SK-N-SH (cell line): ENCODE results near the gene GSTM4. TPM values are rescaled to one million over a fixed set of nuclear protein-coding genes. Genes with fewer than 3 reads are reported as not detected.

Experiments
- CTCF ChIA-PET: fragments of 300-600, 350-600 bp; formaldehyde crosslinking; extraction: SDS; loops from one replicate; lab custom pipeline; 2021; lab: Yijun Ruan, JAX
- POLR2A ChIA-PET: fragments of 350-600 bp; sonication (Branson Sonifier 250); formaldehyde crosslinking; extraction: SDS; loops from one replicate; lab custom pipeline; 2020; ENCODE audit warnings: antibody characterized with exemption, inconsistent platforms; lab: Yijun Ruan, JAX
- DNase-seq: peaks from one replicate; pipeline ENCODE4 v3.0.0; 2012
- H2AFZ ChIP-seq: fragments of 200-600 bp; sonication (generic); 2 replicates; pipeline ENCODE4 v1.8.1; 2016; ENCODE audit warnings: antibody characterized with exemption, mild to moderate bottlenecking, low read depth
- H3F3A ChIP-seq: fragments of 200-600 bp; sonication (generic); replicated peaks from 2 replicates; pipeline ENCODE3; 2016; ENCODE audit warnings: antibody characterized with exemption, mild to moderate bottlenecking; ENCODE audit not compliant: insufficient read depth
- H3K27ac ChIP-seq, 2 experiments: fragments of 200-500 bp in 1 of 2; fragments of 200-600 bp in 1 of 2; sonication (Bioruptor generic) in 1 of 2; sonication (generic), shearing (Covaris generic) in 1 of 2; 2 replicates each; pipeline versions ENCODE4 v1.5.1 to v1.6.1; 2014 to 2016; ENCODE audit warnings: low read depth in 2 of 2, inconsistent platforms in 1 of 2, low read length in 1 of 2, mild to moderate bottlenecking in 1 of 2, mixed read lengths in 1 of 2
- H3K27me3 ChIP-seq: fragments of 200-600 bp; sonication (generic), shearing (Covaris generic); 2 replicates; pipeline ENCODE4 v1.6.1; 2016; ENCODE audit warnings: mixed run types; ENCODE audit not compliant: insufficient read depth
- H3K36me3 ChIP-seq, 2 experiments: fragments of 200-500 bp in 1 of 2; fragments of 200-600 bp in 1 of 2; sonication (Bioruptor generic) in 1 of 2; sonication (generic) in 1 of 2; replicated peaks in 1 of 2; 2 replicates each; pipeline versions ENCODE3 to v1.5.1; 2014 to 2016; ENCODE audit warnings: low read length in 1 of 2, mild to moderate bottlenecking in 1 of 2; ENCODE audit not compliant: insufficient read depth in 2 of 2, control insufficient read depth in 1 of 2
- H3K4me1 ChIP-seq, 2 experiments: fragments of 200-500 bp in 1 of 2; fragments of 200-600 bp in 1 of 2; sonication (Bioruptor generic) in 1 of 2; sonication (generic), shearing (Covaris generic) in 1 of 2; 2 replicates each; pipeline versions ENCODE4 v1.5.1 to v1.6.1; 2014 to 2016; ENCODE audit warnings: low read depth in 1 of 2, low read length in 1 of 2, mixed run types in 1 of 2; ENCODE audit not compliant: insufficient read depth in 2 of 2, control insufficient read depth in 1 of 2
- H3K4me2 ChIP-seq: fragments of 200-600 bp; sonication (generic), shearing (Covaris generic); 2 replicates; pipeline ENCODE4 v1.6.1; 2017; ENCODE audit warnings: mixed run types
- H3K4me3 ChIP-seq, 2 experiments: fragments of 200-500 bp in 1 of 2; fragments of 200-600 bp in 1 of 2; sonication (Bioruptor generic) in 1 of 2; sonication (generic), shearing (Covaris generic) in 1 of 2; 2 replicates each; pipeline versions ENCODE4 v1.5.1 to v1.8.1; 2014 to 2016; ENCODE audit warnings: low read depth in 2 of 2, inconsistent platforms in 1 of 2, low read length in 1 of 2, mild to moderate bottlenecking in 1 of 2, mixed read lengths in 1 of 2, moderate library complexity in 1 of 2
- H3K79me2 ChIP-seq: fragments of 200-600 bp; sonication (generic); 2 replicates; pipeline ENCODE4 v1.8.1; 2017; ENCODE audit warnings: mild to moderate bottlenecking; ENCODE audit not compliant: insufficient read depth
- H3K9ac ChIP-seq: fragments of 200-600 bp; sonication (generic); 2 replicates; pipeline ENCODE4 v1.6.1; 2017; ENCODE audit warnings: mixed run types
- H3K9me2 ChIP-seq: fragments of 200-600 bp; sonication (generic); 2 replicates; pipeline ENCODE4 v1.6.1; 2017; ENCODE audit warnings: mixed run types
- H3K9me3 ChIP-seq: fragments of 200-600 bp; sonication (generic); 2 replicates; pipeline ENCODE4 v1.6.1; 2017; ENCODE audit warnings: mixed run types, mild to moderate bottlenecking, moderate library complexity
- H4K20me1 ChIP-seq: fragments of 200-600 bp; sonication (generic); 2 replicates; pipeline ENCODE4 v1.6.1; 2017; ENCODE audit warnings: mild to moderate bottlenecking, mixed run types; ENCODE audit not compliant: insufficient read depth
- CHD2 ChIP-seq: fragments of 150-350 bp; IDR thresholded peaks from 2 replicates; pipeline ENCODE4 v1.6.1; 2018; ENCODE audit warnings: low read length; ENCODE audit not compliant: partially characterized antibody
- CTCF ChIP-seq: fragments of 200-600 bp; sonication (generic); IDR thresholded peaks from 2 replicates; pipeline ENCODE4 v1.6.1; 2017; ENCODE audit warnings: antibody characterized with exemption, mild to moderate bottlenecking, moderate library complexity
- ELF1 ChIP-seq: IDR thresholded peaks from 2 replicates; pipeline ENCODE4 v1.4.0; 2012
- FOSL2 ChIP-seq: IDR thresholded peaks from 2 replicates; pipeline ENCODE4 v1.4.0; 2012; ENCODE audit warnings: low read depth, mild to moderate bottlenecking, moderate library complexity, borderline replicate concordance
- FOXM1 ChIP-seq: IDR thresholded peaks from 2 replicates; pipeline ENCODE4 v1.4.0; 2012; ENCODE audit warnings: low read depth, mild to moderate bottlenecking
- GABPA ChIP-seq: IDR thresholded peaks from 2 replicates; pipeline ENCODE4 v1.4.0; 2012; ENCODE audit warnings: low read depth, mild to moderate bottlenecking
- IRF3 ChIP-seq: fragments of 150-350 bp; IDR thresholded peaks from 2 replicates; pipeline ENCODE4 v1.6.1; 2016; ENCODE audit warnings: mild to moderate bottlenecking, low read depth, low read length
- MAX ChIP-seq: IDR thresholded peaks from 2 replicates; pipeline ENCODE4 v1.4.0; 2012; ENCODE audit warnings: low read depth
- MEF2A ChIP-seq: IDR thresholded peaks from 2 replicates; pipeline ENCODE4 v1.4.0; 2012; ENCODE audit warnings: low read depth, borderline replicate concordance
- MXI1 ChIP-seq: IDR thresholded peaks from 2 replicates; pipeline ENCODE4 v1.6.1; 2012; ENCODE audit warnings: mild to moderate bottlenecking, low read depth, low read length, improper control_type of control experiment
- PBX3 ChIP-seq: IDR thresholded peaks from 2 replicates; pipeline ENCODE4; 2012
- RAD21 ChIP-seq: IDR thresholded peaks from 2 replicates; pipeline ENCODE4 v1.6.1; 2012; ENCODE audit warnings: mild to moderate bottlenecking, low read length
- RCOR1 ChIP-seq: fragments of 150-350 bp; IDR thresholded peaks from 2 replicates; pipeline ENCODE4 v1.6.1; 2017; ENCODE audit warnings: antibody characterized with exemption, low read length
- RXRA ChIP-seq: IDR thresholded peaks from 2 replicates; pipeline ENCODE4 v1.4.0; 2012; ENCODE audit warnings: low read depth, mild to moderate bottlenecking, borderline replicate concordance
- SIN3A ChIP-seq: IDR thresholded peaks from 2 replicates; pipeline ENCODE4 v1.6.1; 2012; ENCODE audit warnings: low read depth, mild to moderate bottlenecking, low read length, moderate library complexity, borderline replicate concordance
- TCF12 ChIP-seq: IDR thresholded peaks from 2 replicates; pipeline ENCODE4 v1.4.0; 2012
- TEAD4 ChIP-seq: IDR thresholded peaks from 2 replicates; pipeline ENCODE4 v1.4.0; 2012; ENCODE audit warnings: mild to moderate bottlenecking, borderline replicate concordance; ENCODE audit not compliant: insufficient read depth
- USF1 ChIP-seq: IDR thresholded peaks from 2 replicates; pipeline ENCODE4 v1.4.0; 2012; ENCODE audit warnings: low read depth, borderline replicate concordance
- WGBS: methylation state at CpG from one replicate; pipeline ENCODE4 v1.1.6; 2017; ENCODE audit warnings: low lambda C conversion rate; 5-methylcytosine and 5-hydroxymethylcytosine counted together
- polyA plus RNA-seq, 3 experiments: library from polyadenylated mRNA; depleted of rRNA; stranded (reverse); fragments of >200 nt; gene quantifications; 2 replicates each; pipeline ENCODE4 v1.2.3, GENCODE V29; 2012

The GSTM4 gene
- polyA plus RNA-seq, 1 of the 3 experiments (the other 2 are of a cell fraction) = 34.2 TPM

GRCh38 chr1:109620841-109621286 is 35.0 kb upstream of the GSTM4 start:
- no peaks in the 10 kb centered on the region for H3K9me3 ChIP-seq
- WGBS = 0% methylated on average over 8 of the region's 18 CpGs
- H3K27ac ChIP-seq = peak overlapping the region; percentile 97 to 98
- peak; percentile 38; the same call in 1 of the 2 replicates for TF ChIP-seq MAX
- peak; percentile 88 for TF ChIP-seq MXI1
- no peak for TF ChIP-seq TCF12
- TF ChIP-seq GABPA = peak; percentile 78
- no peak for TF ChIP-seq MEF2A
- no peak for TF ChIP-seq RCOR1
- TF ChIP-seq TEAD4 = no peak
- peak; percentile 81 for TF ChIP-seq ELF1
- peak; percentile 39 for TF ChIP-seq CHD2
- no peak for TF ChIP-seq RAD21
- peak; percentile 41 for TF ChIP-seq PBX3
- H3K36me3 ChIP-seq = peaks cover 0 to under 1% of the 10 kb centered on the region in 2 experiments
- H2AFZ ChIP-seq = peak overlapping the region; percentile 32; the same call in 1 of the 2 replicates
- peaks cover 57% of the 10 kb centered on the region for H3K79me2 ChIP-seq
- H3K9me2 ChIP-seq = no peaks in the 10 kb centered on the region
- CTCF ChIA-PET = interaction anchor here (1.0 to 2.8 kb wide), 8 partner anchors 8 to 127 kb away, joined by 3 to 23 read pairs (median 7); partner anchors contain the start of genes CYB561D1 and GSTM4
- H3K9ac ChIP-seq = peak overlapping the region; percentile 99
- H3K27me3 ChIP-seq = no peaks in the 10 kb centered on the region
- peaks cover 28 to 60% of the 10 kb centered on the region in 2 experiments; a peak in 3 of 4 replicates for H3K4me1 ChIP-seq
- peak overlapping the region; percentile 97 for H3K4me2 ChIP-seq
- peak overlapping the region; percentile 85 to 98 for H3K4me3 ChIP-seq
- H3F3A ChIP-seq = peaks cover 13% of the 10 kb centered on the region
- peak; percentile 95 for DNase-seq
- H4K20me1 ChIP-seq = peaks cover 47% of the 10 kb centered on the region
- POLR2A ChIA-PET = interaction anchor here (0.7 to 2.3 kb wide), 5 partner anchors 11 to 123 kb away, joined by 3 to 22 read pairs (median 5); partner anchors contain the start of gene GNAI3

- H3K4me1 ChIP-seq = peaks cover 28 to 60% of the 10 kb centered on the region in 2 experiments; a peak in 3 of 4 replicates
Measured at GRCh38 chr1:109621379-109622136, 34.3 kb upstream of the GSTM4 start.

More at GRCh38 chr1:109621379-109622136, 34.3 kb upstream of the GSTM4 start:
- ChIA-PET CTCF (interaction anchor here (1.0 to 11.9 kb wide), 5 partner anchors 8 to 28 kb away, joined by 3 to 114 read pairs (median 9); no protein-coding TSS in a partner anchor), POLR2A (no interaction called here)
- TF ChIP-seq FOXM1 (no peak), MXI1 (no peak), IRF3 (no peak), FOSL2 (no peak), PBX3 (no peak), SIN3A (no peak), USF1 (no peak), RXRA (no peak), CTCF (no peak)
- WGBS = 35% methylated on average over 12 of the region's 13 CpGs
- peak overlapping the region; percentile 85 to 98 for H3K4me3 ChIP-seq
- H3K9me2 ChIP-seq = no peaks in the 10 kb centered on the region
- H3K79me2 ChIP-seq = peaks cover 57% of the 10 kb centered on the region
- H3K36me3 ChIP-seq = peaks cover 0 to 3% of the 10 kb centered on the region in 2 experiments
- H2AFZ ChIP-seq = no peak overlapping the region
- peak overlapping the region; percentile 97 for H3K4me2 ChIP-seq
- peak overlapping the region; percentile 99 for H3K9ac ChIP-seq
- DNase-seq = no peak
- peaks cover 52% of the 10 kb centered on the region for H4K20me1 ChIP-seq
- no peaks in the 10 kb centered on the region for H3K27me3 ChIP-seq
- H3K9me3 ChIP-seq = no peaks in the 10 kb centered on the region
- peak overlapping the region; percentile 97 to 98 for H3K27ac ChIP-seq
- H3F3A ChIP-seq = peaks cover 11% of the 10 kb centered on the region
